Measurements from ENCODE around the gene SLC2A8.
A peak's percentile ranks its signal among the peaks of the same experiment; 100 is the strongest.

The SLC2A8 gene

GRCh38 chr9:127451858-127452656, 55.1 kb downstream of the SLC2A8 start:
- no peak for TF ChIP-seq CTCF (IDR thresholded peaks at IDR 0.05; ENCODE audit: insufficient read depth, low read depth, low read length, missing control alignments)
- peak; percentile 80 for DNase-seq (ENCODE audit: low read depth)
- peak overlapping the region; percentile 94 for H3K4me3 ChIP-seq (ENCODE audit: low read depth, low read length)

GRCh38 chr9:127452691-127453090, 55.7 kb downstream of the SLC2A8 start:
- DNase-seq (ENCODE audit: low read depth), result no peak
- TF ChIP-seq CTCF (IDR thresholded peaks at IDR 0.05; ENCODE audit: insufficient read depth, low read depth, low read length, missing control alignments), result no peak
- peak overlapping the region; percentile 94 for H3K4me3 ChIP-seq (ENCODE audit: low read depth, low read length)

GRCh38 chr9:127455324-127455992, 58.5 kb downstream of the SLC2A8 start:
- TF ChIP-seq CTCF (IDR thresholded peaks at IDR 0.05; ENCODE audit: insufficient read depth, low read depth, low read length, missing control alignments), result peak; percentile 38
- peak; percentile 30 for DNase-seq (ENCODE audit: low read depth)
- no peak overlapping the region for H3K4me3 ChIP-seq (ENCODE audit: low read depth, low read length)

GRCh38 chr9:127457191-127457878, 60.4 kb downstream of the SLC2A8 start:
- no peak for TF ChIP-seq CTCF (IDR thresholded peaks at IDR 0.05; ENCODE audit: insufficient read depth, low read depth, low read length, missing control alignments)
- no peak overlapping the region for H3K4me3 ChIP-seq (ENCODE audit: low read depth, low read length)
- DNase-seq (ENCODE audit: low read depth), result no peak

Measured in GM12865 (cell line).